Transverse colon (tissue), 4 donors: Measurements from ENCODE around the gene TNFRSF8.

Experiments used
- POLR2A ChIP-seq: fragments of 450-650 bp; IDR thresholded peaks from one replicate; pipeline ENCODE4 v1.6.1; 2016; ENCODE audit warnings: antibody characterized with exemption, mild to moderate bottlenecking, moderate library complexity
- POLR2AphosphoS5 ChIP-seq, 3 donors: sonication (generic); formaldehyde crosslinking; IDR thresholded peaks; one replicate each; pipeline ENCODE4 v1.6.1; 2016; ENCODE audit warnings: antibody characterized with exemption in 3 of 3
- TF ChIP-seq, protein P1 (sequence below), 5 experiments: fragments of 200-600 bp in 3 of 5; fragments of 450-650 bp in 2 of 5; sonication (generic) in 3 of 5; IDR thresholded peaks; 1 replicate in 2 of 5; 2 replicates in 3 of 5; pipeline ENCODE4 v1.5.1; 2016 to 2017; ENCODE audit warnings: antibody characterized with exemption in 5 of 5, inconsistent platforms in 3 of 5, mild to moderate bottlenecking in 2 of 5, moderate library complexity in 1 of 5

- TF ChIP-seq, protein P1, sequence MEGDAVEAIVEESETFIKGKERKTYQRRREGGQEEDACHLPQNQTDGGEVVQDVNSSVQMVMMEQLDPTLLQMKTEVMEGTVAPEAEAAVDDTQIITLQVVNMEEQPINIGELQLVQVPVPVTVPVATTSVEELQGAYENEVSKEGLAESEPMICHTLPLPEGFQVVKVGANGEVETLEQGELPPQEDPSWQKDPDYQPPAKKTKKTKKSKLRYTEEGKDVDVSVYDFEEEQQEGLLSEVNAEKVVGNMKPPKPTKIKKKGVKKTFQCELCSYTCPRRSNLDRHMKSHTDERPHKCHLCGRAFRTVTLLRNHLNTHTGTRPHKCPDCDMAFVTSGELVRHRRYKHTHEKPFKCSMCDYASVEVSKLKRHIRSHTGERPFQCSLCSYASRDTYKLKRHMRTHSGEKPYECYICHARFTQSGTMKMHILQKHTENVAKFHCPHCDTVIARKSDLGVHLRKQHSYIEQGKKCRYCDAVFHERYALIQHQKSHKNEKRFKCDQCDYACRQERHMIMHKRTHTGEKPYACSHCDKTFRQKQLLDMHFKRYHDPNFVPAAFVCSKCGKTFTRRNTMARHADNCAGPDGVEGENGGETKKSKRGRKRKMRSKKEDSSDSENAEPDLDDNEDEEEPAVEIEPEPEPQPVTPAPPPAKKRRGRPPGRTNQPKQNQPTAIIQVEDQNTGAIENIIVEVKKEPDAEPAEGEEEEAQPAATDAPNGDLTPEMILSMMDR (IDR thresholded peaks at IDR 0.05): no peak
- no peak for TF ChIP-seq POLR2A
- no peak for TF ChIP-seq POLR2AphosphoS5 (IDR thresholded peaks at IDR 0.05)
Observed at GRCh38 chr1:12114340-12114683, 51.2 kb downstream of the TNFRSF8 start.
